HG03280 (cell line): ENCODE results near the gene MEGF8.
A peak's percentile ranks its signal among the peaks of the same experiment; 100 is the strongest.

ENCODE experiments used
- ATAC-seq: cut with Tn5 transposase; IDR thresholded peaks from one replicate; pipeline ENCODE4 v1.9.1; 2021; ENCODE audit warnings: mild to moderate bottlenecking, moderate library complexity; ENCODE audit not compliant: unreplicated experiment

MEGF8 gene

GRCh38 chr19:42325308-42325895 is at the start of gene MEGF8:
MEGF8 (plus strand) TSS chr19:42325635; CDS start chr19:42326244, 609 bp downstream.
- peak; percentile 88 for ATAC-seq

- ATAC-seq = no peak
Measured at GRCh38 chr19:42276284-42276683, 49.2 kb upstream of the MEGF8 start.

DNA sequence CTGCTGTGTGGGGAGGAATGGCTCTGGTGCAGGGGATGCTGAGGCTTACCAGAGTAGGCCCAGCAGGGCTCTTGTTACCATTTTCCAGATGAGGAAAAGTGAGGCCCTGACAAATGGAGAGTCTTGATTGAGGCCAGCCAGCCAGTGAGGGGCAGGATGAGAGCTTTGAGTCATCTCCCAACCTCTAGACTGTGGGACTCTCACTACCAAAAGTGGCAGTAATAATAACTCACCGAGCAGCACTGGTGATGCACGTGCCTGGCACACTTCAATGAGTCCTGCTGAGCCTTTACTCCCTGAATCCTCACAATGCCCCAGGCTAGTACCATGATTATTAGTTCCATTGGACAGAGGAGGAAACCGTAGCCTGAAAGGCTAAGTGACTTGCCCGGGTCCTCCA is 48.6 kb upstream of the MEGF8 start:
- ATAC-seq = no peak

DNA sequence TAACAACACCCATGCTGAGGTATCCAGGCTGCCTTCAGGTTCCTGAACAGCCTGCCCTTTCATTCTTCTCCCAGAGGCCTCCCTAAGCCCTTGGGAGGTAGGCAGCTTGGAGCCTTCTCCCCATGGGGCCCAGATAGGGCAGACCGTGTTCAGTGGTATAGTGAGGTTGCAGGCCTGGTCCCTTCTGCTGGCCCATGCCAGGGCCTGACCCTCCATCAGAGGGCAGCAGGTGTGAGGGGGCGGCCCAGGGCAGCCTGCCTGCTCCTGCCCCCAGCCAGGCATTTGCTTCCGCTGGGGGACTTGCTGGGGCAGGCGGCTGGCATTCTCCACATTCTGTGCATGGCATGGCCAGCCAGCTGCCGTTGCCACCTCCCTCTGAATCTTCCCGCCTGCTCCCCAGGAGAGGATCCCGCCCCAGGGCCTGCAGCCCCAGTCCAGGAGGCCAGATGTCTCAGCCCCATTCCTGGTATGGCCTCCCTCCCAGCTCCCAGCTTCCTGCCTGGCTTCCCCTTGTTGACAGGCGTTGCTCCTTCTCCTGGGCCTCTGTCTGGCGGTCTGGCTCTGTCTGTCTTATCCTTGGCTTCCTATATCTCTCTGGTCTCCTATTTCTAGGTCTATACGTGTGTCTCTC is 47.5 kb upstream of the MEGF8 start:
- no peak for ATAC-seq

DNA sequence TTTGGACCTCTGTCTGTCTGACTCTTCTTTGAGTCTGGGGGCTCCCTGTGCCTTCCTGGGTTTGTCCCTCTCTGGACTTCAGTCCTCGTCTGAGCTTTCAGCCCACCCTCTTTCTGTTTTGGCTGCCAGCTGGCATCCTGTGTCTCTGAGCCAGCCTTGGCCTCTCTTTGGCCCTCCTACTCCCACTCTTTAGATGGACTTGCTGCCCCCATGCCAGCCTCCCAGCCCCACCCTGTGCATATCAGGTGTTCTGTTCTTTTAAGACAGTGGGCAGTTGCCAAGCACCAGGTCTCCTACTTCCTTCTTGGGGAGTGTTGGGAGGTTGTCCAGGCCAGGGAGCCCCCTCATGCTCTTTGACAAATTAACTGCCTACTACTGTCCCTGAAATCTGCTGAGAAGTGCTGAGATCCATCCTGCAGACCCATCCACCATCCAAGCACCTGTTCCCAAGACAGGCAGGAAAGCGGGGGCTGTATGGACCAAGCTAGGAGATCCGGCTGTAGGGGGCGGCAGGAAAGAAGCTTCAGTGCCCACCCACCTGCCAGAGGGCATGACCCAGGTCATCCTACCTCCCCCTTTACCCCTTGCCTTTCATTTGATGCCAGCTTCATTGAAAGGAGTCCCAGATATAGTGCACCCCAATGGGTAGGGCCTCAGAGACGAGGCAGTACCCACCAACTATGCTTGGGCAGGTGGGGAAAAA is 46.8 kb upstream of the MEGF8 start:
- no peak for ATAC-seq

DNA sequence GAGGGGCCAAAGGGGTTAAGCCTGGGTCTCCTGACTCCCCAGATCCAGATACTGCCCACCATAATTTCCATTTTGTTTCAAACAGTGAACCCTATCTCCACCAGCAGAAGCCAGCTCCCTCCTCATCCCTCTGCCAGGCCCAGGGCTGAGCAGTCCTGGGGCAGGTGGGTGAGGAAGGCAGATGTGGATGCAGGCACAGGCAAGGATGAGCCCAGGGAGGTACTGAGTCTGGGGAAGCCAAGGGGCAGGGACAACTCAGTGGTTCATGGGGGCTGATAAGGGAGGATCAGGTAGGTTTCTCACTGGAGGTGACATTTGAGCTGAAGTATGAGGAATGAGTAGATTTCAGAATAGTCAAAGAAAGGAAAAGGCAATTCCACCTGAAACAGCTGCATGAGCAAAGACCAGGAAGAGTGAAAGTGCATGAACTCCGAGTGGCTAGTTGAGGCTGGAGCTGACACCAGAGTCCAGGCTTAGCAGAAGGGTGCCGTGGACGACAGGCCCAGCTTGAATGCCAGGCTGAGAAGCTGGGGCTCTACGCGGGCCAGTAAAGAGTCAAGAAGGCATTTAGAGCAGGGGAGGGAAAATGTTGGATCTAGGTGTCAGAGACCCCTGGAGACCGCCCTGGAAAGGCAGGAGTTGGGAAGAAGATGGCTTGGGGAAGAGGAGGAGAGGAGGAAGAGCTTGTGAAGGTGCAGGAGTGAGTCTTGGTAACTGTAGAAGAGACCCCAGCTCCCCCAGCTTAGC is 46.1 kb upstream of the MEGF8 start:
- ATAC-seq = no peak

GRCh38 chr19:42279902-42280814 is 45.3 kb upstream of the MEGF8 start:
- peak; percentile 29 for ATAC-seq

DNA sequence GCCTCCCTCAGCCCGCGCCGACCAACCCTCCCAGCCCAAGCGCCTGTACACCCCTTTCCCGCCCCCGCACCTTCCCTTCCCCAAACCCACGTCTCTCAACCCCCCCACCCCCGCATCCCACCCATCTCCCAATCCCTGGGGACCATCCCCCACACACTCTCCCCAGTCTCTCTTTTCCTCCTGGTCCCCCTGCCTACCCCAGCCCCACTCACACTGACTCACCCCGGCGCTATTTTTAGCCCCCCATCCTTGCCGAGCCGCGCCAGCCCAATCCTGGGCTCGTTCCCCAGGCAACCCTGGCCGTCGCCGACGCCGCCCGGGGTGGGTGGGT is 44.7 kb upstream of the MEGF8 start:
- ATAC-seq = no peak

DNA sequence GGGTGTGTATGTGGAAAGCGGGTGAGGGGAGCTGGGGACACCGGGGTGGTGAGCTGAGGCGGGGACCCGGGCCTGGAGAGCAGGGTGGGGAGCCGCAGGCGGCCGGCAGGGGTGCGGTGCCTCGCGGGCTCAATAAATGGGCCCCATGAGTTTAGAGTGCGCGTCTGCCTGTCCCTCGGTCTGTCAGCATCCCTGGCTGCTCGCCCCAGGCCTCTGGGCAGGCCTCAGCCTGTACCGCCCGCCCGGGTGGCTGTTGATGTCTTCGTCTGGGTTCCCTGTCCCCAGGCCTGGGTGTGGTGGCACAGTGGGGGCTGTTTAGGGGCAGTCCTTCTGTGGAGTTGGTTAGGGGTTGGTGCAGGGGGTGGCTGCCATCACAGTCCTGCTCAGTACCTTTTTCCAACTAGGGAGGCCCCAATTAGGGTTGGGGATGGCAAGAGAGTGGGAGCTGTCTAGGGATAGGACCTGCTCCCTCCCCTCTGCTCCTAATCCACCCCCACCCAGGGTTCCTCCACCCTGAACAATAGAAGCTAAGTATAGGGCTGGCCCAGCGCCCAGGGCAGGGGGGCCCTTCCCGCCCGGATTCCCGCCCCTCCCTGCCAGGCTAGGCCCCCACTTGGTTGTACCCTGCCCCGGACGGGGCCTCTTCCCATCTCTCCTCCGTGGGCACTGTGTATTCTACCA is 44.1 kb upstream of the MEGF8 start:
- ATAC-seq = no peak

DNA sequence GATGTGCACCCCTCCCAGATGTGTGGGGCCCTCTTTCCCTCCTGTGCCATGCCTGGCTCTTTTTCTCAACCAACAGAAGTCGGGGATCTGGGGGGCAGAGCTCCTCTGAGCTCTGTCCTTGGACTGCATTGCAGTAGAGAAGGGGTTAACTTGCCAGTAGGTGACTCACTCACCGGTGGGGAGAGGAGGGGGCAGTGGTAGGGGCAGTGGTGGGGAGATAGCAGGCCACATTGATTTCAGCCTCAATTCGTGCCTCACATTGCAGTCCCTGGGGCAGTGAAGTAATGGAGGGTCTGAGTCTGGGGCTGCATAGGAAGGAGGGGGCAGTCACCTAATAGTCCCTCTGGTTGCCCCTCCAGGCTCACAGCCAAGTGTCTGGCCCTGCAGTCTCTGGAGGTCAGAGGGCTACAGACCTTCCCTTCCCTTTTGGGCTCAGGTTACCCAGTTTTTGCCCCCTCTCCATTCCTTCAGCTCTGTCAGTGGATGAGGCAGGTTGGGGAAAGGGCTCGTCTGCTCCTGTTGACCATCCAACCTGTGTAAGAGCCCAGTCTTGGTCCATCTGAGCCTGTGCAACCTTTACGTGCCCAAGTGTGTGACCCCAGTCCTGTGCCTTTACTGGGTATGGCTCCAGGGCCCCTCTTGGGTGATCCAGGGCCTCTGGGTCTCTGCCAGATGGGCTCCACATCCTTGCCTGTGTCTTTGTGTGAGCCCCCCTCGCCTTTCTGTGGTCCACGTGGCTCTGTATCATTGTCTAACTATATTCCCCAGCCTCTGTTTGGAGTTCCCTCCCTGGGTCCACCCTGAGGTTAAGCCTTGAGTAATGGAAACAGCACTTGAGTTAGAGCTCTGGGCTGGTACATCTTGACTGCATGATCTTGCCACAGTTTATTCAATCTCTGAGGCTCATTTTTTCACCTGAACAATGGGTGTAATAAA is 43.3 kb upstream of the MEGF8 start:
- no peak for ATAC-seq

DNA sequence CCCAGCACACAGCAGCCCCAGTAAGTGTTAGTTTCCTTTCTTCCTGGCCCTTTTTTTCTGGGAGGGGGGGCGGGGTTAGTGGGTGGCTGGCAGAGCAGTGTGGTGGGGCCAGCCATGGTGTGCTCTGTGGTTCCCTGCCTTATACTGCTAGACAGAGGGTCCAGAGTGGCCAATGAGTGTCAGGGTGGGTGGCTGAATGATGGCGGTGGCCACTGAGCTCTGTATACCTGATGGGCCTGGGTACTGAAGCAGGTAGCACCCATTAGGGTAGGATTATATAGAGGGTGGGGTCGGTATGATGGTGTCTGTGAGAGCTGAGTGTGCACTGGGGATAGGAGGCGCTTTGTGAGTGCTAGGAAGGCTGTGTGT is 42.6 kb upstream of the MEGF8 start:
- no peak for ATAC-seq

- peak; percentile 61 for ATAC-seq
Measured at GRCh38 chr19:42283188-42284065, 42.0 kb upstream of the MEGF8 start.

- peak; percentile 37 for ATAC-seq
Measured at GRCh38 chr19:42284066-42284501, 41.4 kb upstream of the MEGF8 start.

GRCh38 chr19:42284591-42285341 is 40.7 kb upstream of the MEGF8 start:
- no peak for ATAC-seq

- no peak for ATAC-seq
Measured at GRCh38 chr19:42285541-42285941, 39.9 kb upstream of the MEGF8 start.

DNA sequence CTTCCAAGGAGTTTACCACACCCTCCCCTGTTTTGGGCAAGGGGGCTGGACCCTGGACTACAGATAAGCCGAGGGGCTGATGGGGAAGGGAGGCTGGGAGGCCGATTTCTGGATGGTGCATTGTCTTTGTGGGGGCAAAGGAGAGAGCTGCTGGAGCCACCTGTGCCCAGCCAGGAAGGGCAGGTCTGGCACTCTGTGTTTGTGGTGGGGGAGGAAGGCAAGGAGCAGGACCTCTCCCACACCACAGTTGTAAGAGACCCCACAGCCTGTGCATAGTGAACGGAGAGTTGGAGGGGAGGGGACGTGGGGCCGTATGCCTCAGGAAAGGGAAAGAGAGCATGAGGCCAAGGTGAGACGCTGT is 39.5 kb upstream of the MEGF8 start:
- no peak for ATAC-seq

GRCh38 chr19:42286349-42287016 is 39.0 kb upstream of the MEGF8 start:
- no peak for ATAC-seq
